Kidney tubule cell (primary cell): ENCODE results near the gene TAS2R40.
A peak's percentile ranks its signal among the peaks of the same experiment; 100 is the strongest.
"Not testable (repeated sequence)": the region's sequence is repeated elsewhere in the genome, so short reads cannot be mapped to it uniquely, and the experiment has no call there.

Experiments
- DNase-seq: peaks from one replicate; pipeline ENCODE4 v3.0.0-alpha.2; 2018; ENCODE audit warnings: low spot score

TAS2R40 gene

GRCh38 chr7:143250822-143251221 is 29.0 kb downstream of the TAS2R40 start:
- no peak for DNase-seq

DNA sequence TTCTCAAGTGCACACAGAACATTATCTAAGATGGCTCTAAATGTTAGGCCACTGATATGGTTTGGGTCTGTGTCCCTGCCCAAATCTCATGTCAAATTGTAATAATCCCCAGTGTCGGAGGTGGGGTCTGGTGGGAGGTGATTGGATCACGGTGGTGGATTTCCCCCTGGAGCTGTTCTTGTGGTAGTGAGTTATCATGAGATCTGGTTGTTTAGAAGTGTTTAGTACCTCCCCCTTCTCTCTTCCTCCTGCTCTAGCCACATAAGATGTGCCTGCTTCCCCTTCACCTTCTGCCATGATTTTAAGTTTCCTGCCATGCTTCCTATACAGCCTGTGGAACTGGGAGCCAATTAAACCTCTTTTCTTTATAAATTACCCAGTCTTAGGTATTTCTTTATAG is 30.2 kb downstream of the TAS2R40 start:
- DNase-seq, result no peak

DNA sequence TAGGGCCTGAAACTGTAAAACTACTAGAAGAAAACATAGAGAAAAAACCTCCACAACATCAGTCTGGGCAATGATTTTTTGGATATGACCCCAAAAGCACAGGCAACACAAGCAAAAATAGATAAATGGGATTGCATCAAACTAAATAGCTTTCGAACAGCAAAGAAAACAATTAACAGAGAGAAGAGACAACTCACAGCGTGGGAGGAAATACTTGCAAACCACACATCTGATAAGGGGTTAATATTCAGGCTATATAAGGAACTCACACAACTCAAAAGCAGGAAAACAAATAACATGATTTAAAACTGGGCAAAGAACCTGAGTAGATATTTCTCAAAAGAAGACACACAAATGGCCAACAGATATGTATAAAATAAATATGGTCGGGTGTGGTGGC is 33.7 kb downstream of the TAS2R40 start:
- DNase-seq, result no peak

DNA sequence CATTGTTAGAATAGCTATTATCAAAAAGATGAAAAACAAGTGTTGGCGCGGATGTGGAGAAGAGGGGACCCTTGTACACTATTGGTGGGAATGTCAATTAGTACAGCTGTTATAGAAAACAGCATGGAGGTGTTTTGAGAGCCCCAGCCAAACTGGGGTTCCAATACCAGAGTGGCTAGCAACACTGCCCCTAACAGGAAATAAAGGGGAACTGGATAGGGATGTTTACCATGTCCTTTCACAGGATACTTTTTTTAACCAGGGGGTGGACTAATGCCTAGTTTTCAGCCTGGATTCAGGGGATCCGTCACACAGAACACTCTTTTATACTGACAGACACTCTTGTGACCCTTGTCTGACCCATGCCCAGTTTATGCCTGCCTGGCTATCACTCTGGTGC is 34.5 kb downstream of the TAS2R40 start:
- no peak for DNase-seq

- no peak for DNase-seq
Measured at GRCh38 chr7:143256932-143257331, 35.1 kb downstream of the TAS2R40 start.

- no peak for DNase-seq
Measured at GRCh38 chr7:143257501-143257900, 35.7 kb downstream of the TAS2R40 start.

DNA sequence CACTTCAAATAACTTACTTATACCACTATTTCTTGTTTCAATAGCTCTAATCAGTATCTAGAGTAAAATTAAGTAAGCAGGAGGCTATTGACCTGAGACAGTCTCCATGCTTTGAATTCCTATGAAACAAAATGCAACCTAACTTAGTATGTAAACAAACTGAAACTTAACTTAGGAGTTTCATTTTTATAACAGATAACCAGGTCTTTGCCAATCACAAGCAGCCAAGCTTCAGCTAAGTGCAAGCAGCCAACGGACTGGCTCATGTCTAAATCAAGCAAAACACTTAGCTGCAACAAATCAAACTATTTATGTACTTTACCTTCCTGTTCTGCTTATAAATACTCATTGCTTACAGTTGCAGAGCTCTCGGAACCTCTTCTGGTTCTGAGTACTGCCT is 37.0 kb downstream of the TAS2R40 start:
- no peak for DNase-seq

- DNase-seq, result peak; percentile 42
Measured at GRCh38 chr7:143259765-143260164, 37.9 kb downstream of the TAS2R40 start.

- no peak for DNase-seq
Measured at GRCh38 chr7:143261901-143262300, 40.1 kb downstream of the TAS2R40 start.

- DNase-seq, result peak; percentile 78
Measured at GRCh38 chr7:143263266-143264195, 41.7 kb downstream of the TAS2R40 start, which contains the start of gene GSTK1. Gene GSTK1, plus strand, starts transcription at chr7:143263441. Its CDS starts 73 bp downstream, at chr7:143263514.

GRCh38 chr7:143264196-143264568 is 42.3 kb downstream of the TAS2R40 start:
- DNase-seq, result not testable (repeated sequence)

DNA sequence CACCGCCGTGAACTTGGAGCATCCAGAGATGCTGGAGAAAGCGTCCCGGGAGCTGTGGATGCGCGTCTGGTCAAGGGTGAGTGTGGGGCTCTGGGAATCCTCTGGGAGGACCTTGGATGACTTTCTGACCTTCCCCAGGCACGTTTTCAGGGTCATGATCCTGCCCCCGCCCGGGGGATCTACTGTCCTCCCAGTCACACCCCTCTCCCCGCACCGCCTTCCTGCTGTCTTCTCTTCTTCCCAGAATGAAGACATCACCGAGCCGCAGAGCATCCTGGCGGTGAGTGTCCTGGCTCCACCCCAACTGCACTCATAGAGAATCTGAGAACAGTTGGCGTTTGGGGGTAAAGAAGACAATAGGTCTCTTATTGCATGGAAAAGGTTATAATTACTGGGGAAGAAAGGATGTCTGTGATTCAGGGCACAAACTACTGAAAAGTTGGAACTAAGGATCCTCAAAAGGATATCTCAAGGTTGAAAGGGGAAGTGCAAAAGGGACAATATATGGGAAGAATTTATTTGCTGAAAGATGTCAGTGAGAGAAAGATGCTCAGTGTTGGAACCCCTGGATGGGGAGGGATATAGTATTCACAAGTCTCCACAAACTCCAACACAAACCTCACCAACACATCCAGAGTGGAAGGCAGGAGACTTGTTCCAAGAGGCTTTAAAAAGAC is 43.3 kb downstream of the TAS2R40 start:
- DNase-seq, result no peak

GRCh38 chr7:143269251-143269650 is 47.4 kb downstream of the TAS2R40 start:
- DNase-seq, result no peak

DNA sequence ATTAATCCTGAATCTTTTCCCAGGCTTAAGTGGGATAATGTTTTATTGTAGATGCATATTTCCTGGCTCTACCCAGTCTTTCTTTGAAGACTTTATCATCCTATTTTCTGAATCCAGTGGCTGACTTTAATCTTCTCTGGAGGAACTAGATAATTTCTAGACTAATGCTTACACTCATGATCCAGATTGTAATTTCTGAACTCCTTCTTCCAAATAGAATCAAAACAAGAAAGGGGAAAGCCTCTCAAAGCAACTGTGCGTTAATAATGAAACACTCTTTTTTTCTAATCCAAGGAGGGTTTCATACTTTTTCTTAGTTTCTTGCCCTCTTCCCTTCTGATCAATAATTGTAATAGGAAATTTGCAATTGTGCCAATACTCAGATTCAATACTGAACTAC is 49.4 kb downstream of the TAS2R40 start:
- DNase-seq, result no peak
